RPMI8226 (cell line): ENCODE results near the gene BRIP1.
"Not testable (repeated sequence)": the region's sequence is repeated elsewhere in the genome, so short reads cannot be mapped to it uniquely, and the experiment has no call there.

Experiments
- DNase-seq: peaks from one replicate; pipeline ENCODE4 v3.0.0-alpha.2; 2015

The BRIP1 gene

GRCh38 chr17:61826866-61827265, 36.5 kb downstream of the BRIP1 start:
- DNase-seq: not testable (repeated sequence)

GRCh38 chr17:61826198-61826597, 37.1 kb downstream of the BRIP1 start:
- not testable (repeated sequence) for DNase-seq

GRCh38 chr17:61825448-61826137, 37.7 kb downstream of the BRIP1 start:
- DNase-seq: no peak

GRCh38 chr17:61822326-61823285, 40.7 kb downstream of the BRIP1 start:
- no peak for DNase-seq

- no peak for DNase-seq
These were observed 41.7 kb downstream of the BRIP1 start for GRCh38 chr17:61821655-61822054.

GRCh38 chr17:61819265-61819664, 44.1 kb downstream of the BRIP1 start:
- DNase-seq: not testable (repeated sequence)

- DNase-seq: no peak
These were observed 45.1 kb downstream of the BRIP1 start for GRCh38 chr17:61818225-61818624.

- no peak for DNase-seq
These were observed 45.9 kb downstream of the BRIP1 start for GRCh38 chr17:61817452-61817851.

GRCh38 chr17:61816538-61816937, 46.8 kb downstream of the BRIP1 start:
- no peak for DNase-seq

- DNase-seq: no peak
These were observed 47.3 kb downstream of the BRIP1 start for GRCh38 chr17:61815863-61816503.

GRCh38 chr17:61814485-61814884, 48.8 kb downstream of the BRIP1 start:
- DNase-seq: no peak

GRCh38 chr17:61813211-61813610, 50.1 kb downstream of the BRIP1 start:
- DNase-seq: no peak

- DNase-seq: no peak
These were observed 50.6 kb downstream of the BRIP1 start for GRCh38 chr17:61812747-61813146.

- DNase-seq: no peak
These were observed 53.4 kb downstream of the BRIP1 start for GRCh38 chr17:61809816-61810392.

GRCh38 chr17:61808442-61808841, 54.9 kb downstream of the BRIP1 start:
- no peak for DNase-seq

- DNase-seq: no peak
These were observed 56.4 kb downstream of the BRIP1 start for GRCh38 chr17:61806936-61807335.

- DNase-seq: no peak
These were observed 57.1 kb downstream of the BRIP1 start for GRCh38 chr17:61806081-61806828.

GRCh38 chr17:61805399-61805798, 57.9 kb downstream of the BRIP1 start:
- DNase-seq: no peak

GRCh38 chr17:61803796-61804195, 59.5 kb downstream of the BRIP1 start:
- no peak for DNase-seq

- DNase-seq: no peak
These were observed 60.1 kb downstream of the BRIP1 start for GRCh38 chr17:61803216-61803615.

GRCh38 chr17:61799812-61800484, 63.4 kb downstream of the BRIP1 start:
- DNase-seq: no peak

- no peak for DNase-seq
These were observed 66.0 kb downstream of the BRIP1 start for GRCh38 chr17:61797283-61797682.
